Measurements from ENCODE around the gene RPAP3. TPM values are rescaled to one million over a fixed set of nuclear protein-coding genes. Genes with fewer than 3 reads are reported as not detected.

The RPAP3 gene
- total RNA-seq, 1 experiment from 2014 or later = 22.1 TPM

DNA sequence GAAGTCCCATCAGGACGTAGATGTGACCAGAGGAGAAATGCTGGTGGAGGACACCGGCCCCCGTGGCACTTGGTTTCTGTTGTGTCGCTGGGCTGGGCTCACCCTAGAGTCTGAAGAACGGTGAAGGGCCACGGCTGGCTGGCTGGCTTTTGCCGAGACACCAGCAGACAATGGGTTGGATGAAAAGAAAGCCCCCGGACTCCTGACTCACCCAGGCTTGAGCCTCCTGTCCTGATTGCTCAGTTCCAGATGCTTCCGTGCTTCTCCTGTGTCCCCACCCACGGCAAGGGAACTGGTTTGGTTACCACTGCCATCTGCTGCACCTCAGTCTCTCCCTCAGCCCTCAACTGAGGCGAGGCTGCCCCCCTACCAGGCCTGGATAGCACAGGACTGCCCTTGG, 29.8 kb upstream of the RPAP3 start:
- H3K9me2 ChIP-seq (replicated peaks; ENCODE audit: low read length) = no peaks in the 10 kb centered on the region
- no TSS peak for BruUV-seq (replicated peaks)
- H4K20me1 ChIP-seq (ENCODE audit: low read length) = no peaks in the 10 kb centered on the region
- intact Hi-C loops (cut with micrococcal nuclease) = no loop called here
- TF ChIP-seq CTCF (conservative IDR thresholded peaks at IDR 0.05; ENCODE audit: low read depth, low read length) (no peak), EZH2phosphoT487 (IDR thresholded peaks at IDR 0.05; ENCODE audit: borderline replicate concordance, low read length) (no peak), EZH2 (IDR thresholded peaks at IDR 0.05; ENCODE audit: low read length, unreplicated experiment) (no peak)
- DNase-seq (no peak), ATAC-seq (no peak)
- H3K79me2 ChIP-seq (ENCODE audit: low read length) = no peaks in the 10 kb centered on the region
- H3K27ac ChIP-seq (ENCODE audit: low read length) = no peak overlapping the region
- no peaks in the 10 kb centered on the region for H3K9me3 ChIP-seq (ENCODE audit: low read length)
- H2AFZ ChIP-seq (ENCODE audit: low read length) = no peak overlapping the region
- CTCF ChIA-PET = no interaction called here
- H3K4me3 ChIP-seq (ENCODE audit: low read length) = no peak overlapping the region
- no peaks in the 10 kb centered on the region for H3F3A ChIP-seq (ENCODE audit: low read length, unreplicated experiment)
- no peak overlapping the region for H3K9ac ChIP-seq (ENCODE audit: low read length)
- POLR2A ChIA-PET (ENCODE audit: unreplicated experiment) = no interaction called here
- H3K36me3 ChIP-seq (ENCODE audit: low read depth, low read length) = no peaks in the 10 kb centered on the region
- peaks cover 8% of the 10 kb centered on the region for H3K4me1 ChIP-seq (ENCODE audit: insufficient read depth, low read length)
- no peaks in the 10 kb centered on the region for H3K27me3 ChIP-seq (ENCODE audit: low read length)
- no peak overlapping the region for H3K4me2 ChIP-seq (ENCODE audit: low read length)

- Histone ChIP-seq H3K4me2 (ENCODE audit: low read length) (no peak overlapping the region), H3K9me3 (ENCODE audit: low read length) (no peaks in the 10 kb centered on the region), H3K27me3 (ENCODE audit: low read length) (no peaks in the 10 kb centered on the region), H4K20me1 (ENCODE audit: low read length) (no peaks in the 10 kb centered on the region), H3K27ac (ENCODE audit: low read length) (no peak overlapping the region), H3K4me3 (ENCODE audit: low read length) (no peak overlapping the region), H3F3A (ENCODE audit: low read length, unreplicated experiment) (no peaks in the 10 kb centered on the region), H2AFZ (ENCODE audit: low read length) (no peak overlapping the region), H3K9ac (ENCODE audit: low read length) (no peak overlapping the region), H3K4me1 (ENCODE audit: insufficient read depth, low read length) (peaks cover 15% of the 10 kb centered on the region), H3K36me3 (ENCODE audit: low read depth, low read length) (no peaks in the 10 kb centered on the region), H3K9me2 (replicated peaks; ENCODE audit: low read length) (no peaks in the 10 kb centered on the region), H3K79me2 (ENCODE audit: low read length) (no peaks in the 10 kb centered on the region)
- ChIA-PET POLR2A (ENCODE audit: unreplicated experiment) (no interaction called here), CTCF (no interaction called here)
- no peak for DNase-seq
- no peak for ATAC-seq
- no peak for TF ChIP-seq EZH2phosphoT487 (IDR thresholded peaks at IDR 0.05; ENCODE audit: borderline replicate concordance, low read length)
- TF ChIP-seq CTCF (conservative IDR thresholded peaks at IDR 0.05; ENCODE audit: low read depth, low read length) = no peak
- no peak for TF ChIP-seq EZH2 (IDR thresholded peaks at IDR 0.05; ENCODE audit: low read length, unreplicated experiment)
- no TSS peak for BruUV-seq (replicated peaks)
- intact Hi-C loops (cut with micrococcal nuclease) = no loop called here
These were observed 29.1 kb upstream of the RPAP3 start for GRCh38 chr12:47734725-47735480.

DNA sequence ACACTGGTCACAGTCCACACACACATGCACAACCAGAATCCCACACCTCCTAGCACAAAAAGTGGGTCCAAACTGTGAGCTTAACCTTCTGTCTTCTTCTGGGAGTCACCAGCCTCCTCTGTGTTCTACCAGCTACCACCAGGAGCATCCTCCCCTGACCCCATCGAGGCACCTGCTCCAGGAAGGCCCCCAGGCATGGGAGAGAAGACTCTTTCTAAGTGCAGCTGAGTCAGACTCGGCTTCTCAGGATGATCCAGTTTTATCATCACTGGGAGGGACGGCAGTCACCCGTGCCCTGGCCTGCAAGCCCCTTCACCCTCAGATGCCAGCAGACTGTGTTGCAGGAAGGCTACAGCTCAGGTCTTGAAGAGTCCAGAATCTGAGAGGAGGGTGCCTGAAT, 27.3 kb upstream of the RPAP3 start:
- no peak for ATAC-seq
- intact Hi-C loops (cut with micrococcal nuclease) = no loop called here

More for the DNA sequence above, 27.3 kb upstream of the RPAP3 start:
- Histone ChIP-seq H4K20me1 (ENCODE audit: low read length) (no peaks in the 10 kb centered on the region), H3K36me3 (ENCODE audit: low read depth, low read length) (no peaks in the 10 kb centered on the region), H3K9me3 (ENCODE audit: low read length) (no peaks in the 10 kb centered on the region), H3K27me3 (ENCODE audit: low read length) (no peaks in the 10 kb centered on the region), H3K79me2 (ENCODE audit: low read length) (no peaks in the 10 kb centered on the region), H3K27ac (ENCODE audit: low read length) (no peak overlapping the region), H3K4me2 (ENCODE audit: low read length) (no peak overlapping the region), H3K4me3 (ENCODE audit: low read length) (no peak overlapping the region), H2AFZ (ENCODE audit: low read length) (no peak overlapping the region), H3K9me2 (replicated peaks; ENCODE audit: low read length) (no peaks in the 10 kb centered on the region), H3F3A (ENCODE audit: low read length, unreplicated experiment) (no peaks in the 10 kb centered on the region), H3K9ac (ENCODE audit: low read length) (no peak overlapping the region), H3K4me1 (ENCODE audit: insufficient read depth, low read length) (peaks cover 22% of the 10 kb centered on the region)
- BruUV-seq (replicated peaks) = no TSS peak
- ChIA-PET CTCF (no interaction called here), POLR2A (ENCODE audit: unreplicated experiment) (interaction anchor here (1.2 kb wide), 1 partner anchor 47 kb away, joined by 3 read pairs; no protein-coding TSS in a partner anchor)
- TF ChIP-seq CTCF (conservative IDR thresholded peaks at IDR 0.05; ENCODE audit: low read depth, low read length) = no peak
- no peak for TF ChIP-seq EZH2 (IDR thresholded peaks at IDR 0.05; ENCODE audit: low read length, unreplicated experiment)
- no peak for TF ChIP-seq EZH2phosphoT487 (IDR thresholded peaks at IDR 0.05; ENCODE audit: borderline replicate concordance, low read length)
- no peak for DNase-seq
